Kidney (tissue), 14 donors: ENCODE results near the gene MAD1L1. TPM values are rescaled to one million over a fixed set of nuclear protein-coding genes. Genes with fewer than 3 reads are reported as not detected.

ENCODE experiments used
- DNase-seq, 5 donors: peaks; one replicate each; pipeline ENCODE4 v3.0.0-alpha.2; 2013 to 2020
- FAIRE-seq: peaks from 2 replicates; lab custom pipeline; 2012; peaks lifted over from hg19 to GRCh38; lab: Jason Lieb, UNC
- H3K27ac ChIP-seq, 2 donors: one replicate each; pipeline ENCODE4 v1.7.0; 2013; ENCODE audit warnings: low read depth in 2 of 2, low read length in 2 of 2, inconsistent platforms in 1 of 2
- H3K27me3 ChIP-seq: one replicate; pipeline ENCODE4 v1.7.1; 2013; ENCODE audit warnings: low read length, inconsistent platforms; ENCODE audit not compliant: control insufficient read depth, insufficient read depth
- H3K36me3 ChIP-seq, 3 donors: one replicate each; pipeline versions ENCODE4 v1.7.0 to v1.7.1; 2013; ENCODE audit warnings: low read length in 3 of 3, control low read depth in 1 of 3, inconsistent platforms in 1 of 3; ENCODE audit not compliant: insufficient read depth in 3 of 3, control insufficient read depth in 2 of 3
- H3K4me1 ChIP-seq, 3 donors: one replicate each; pipeline versions ENCODE4 v1.7.0 to v1.7.1; 2013; ENCODE audit warnings: low read length in 3 of 3, inconsistent platforms in 1 of 3, low read depth in 1 of 3; ENCODE audit not compliant: control insufficient read depth in 2 of 3, insufficient read depth in 2 of 3
- H3K4me3 ChIP-seq, 3 donors: one replicate each; pipeline versions ENCODE4 v1.7.0 to v1.8.1; 2013; ENCODE audit warnings: low read length in 3 of 3, control low read depth in 1 of 3, inconsistent platforms in 1 of 3
- H3K9ac ChIP-seq, 3 donors: one replicate each; pipeline versions ENCODE4 v1.7.0 to v1.7.1; 2013; ENCODE audit warnings: low read length in 3 of 3, control low read depth in 1 of 3, inconsistent platforms in 1 of 3
- H3K9me3 ChIP-seq, 3 donors: one replicate each; pipeline versions ENCODE4 v1.7.0 to v1.7.1; 2013; ENCODE audit warnings: low read length in 3 of 3, control low read depth in 1 of 3, inconsistent platforms in 1 of 3; ENCODE audit not compliant: control insufficient read depth in 2 of 3, insufficient read depth in 1 of 3
- intact Hi-C: fragments of 100-400 bp; cut with DNase I; formaldehyde crosslinking; loops from one replicate; pipeline ENCODE4 v1.11.1; 2022
- polyA plus RNA-seq: library from polyadenylated mRNA; stranded (reverse); fragments of 350-450 nt; fragmentation: Illumina TruSeq; extraction: RNeasy Lipid Tissue Mini Kit (QIAGEN cat#74804); gene quantifications from one replicate; pipeline ENCODE4 v1.2.3, GENCODE V29; 2014; ENCODE audit warnings: low read depth, low replicate concordance; ENCODE audit not compliant: insufficient read depth
- total RNA-seq: library from RNA; stranded (reverse); fragmentation: NEBNext Ultra II Directional; extraction: Animal tissue kit (Norgen Biotek cat#: 25700); gene quantifications from one replicate; pipeline ENCODE4 v1.2.1, GENCODE V29; 2021
- TF ChIP-seq, protein P1 (sequence below): IDR thresholded peaks from 3 replicates; pipeline ENCODE4 v1.5.1; 2012; ENCODE audit warnings: mild to moderate bottlenecking, moderate library complexity, borderline replicate concordance; ENCODE audit not compliant: insufficient read depth; ENCODE audit errors: extremely low read depth
- donor health status: control.
- donor health status: control.
- donor health status: control.
- donor health status: control.
- donor health status: control.
- donor health status: DM: yes; HTN: yes; CAD: no.
- donor health status: Normal renal cell carcinoma (clear cell type).

MAD1L1 gene
- total and polyA plus RNA-seq, 2 donors from 2014 or later, result 33.2 to 45.2 TPM

GRCh38 chr7:1856888-1857441 is 375.8 kb downstream of the MAD1L1 start:
- peak in 2 of 5 donors; percentile 53 to 70 for DNase-seq
- no peaks in the 10 kb centered on the region for H3K4me1 ChIP-seq
- intact Hi-C loops, result no loop called here
- TF ChIP-seq, protein P1, sequence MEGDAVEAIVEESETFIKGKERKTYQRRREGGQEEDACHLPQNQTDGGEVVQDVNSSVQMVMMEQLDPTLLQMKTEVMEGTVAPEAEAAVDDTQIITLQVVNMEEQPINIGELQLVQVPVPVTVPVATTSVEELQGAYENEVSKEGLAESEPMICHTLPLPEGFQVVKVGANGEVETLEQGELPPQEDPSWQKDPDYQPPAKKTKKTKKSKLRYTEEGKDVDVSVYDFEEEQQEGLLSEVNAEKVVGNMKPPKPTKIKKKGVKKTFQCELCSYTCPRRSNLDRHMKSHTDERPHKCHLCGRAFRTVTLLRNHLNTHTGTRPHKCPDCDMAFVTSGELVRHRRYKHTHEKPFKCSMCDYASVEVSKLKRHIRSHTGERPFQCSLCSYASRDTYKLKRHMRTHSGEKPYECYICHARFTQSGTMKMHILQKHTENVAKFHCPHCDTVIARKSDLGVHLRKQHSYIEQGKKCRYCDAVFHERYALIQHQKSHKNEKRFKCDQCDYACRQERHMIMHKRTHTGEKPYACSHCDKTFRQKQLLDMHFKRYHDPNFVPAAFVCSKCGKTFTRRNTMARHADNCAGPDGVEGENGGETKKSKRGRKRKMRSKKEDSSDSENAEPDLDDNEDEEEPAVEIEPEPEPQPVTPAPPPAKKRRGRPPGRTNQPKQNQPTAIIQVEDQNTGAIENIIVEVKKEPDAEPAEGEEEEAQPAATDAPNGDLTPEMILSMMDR, result no peak
- H3K27ac ChIP-seq, result no peak overlapping the region
- H3K4me3 ChIP-seq, result no peak overlapping the region
- no peaks in the 10 kb centered on the region for H3K9me3 ChIP-seq
- no peaks in the 10 kb centered on the region for H3K27me3 ChIP-seq
- no peak overlapping the region for H3K9ac ChIP-seq
- no peak for FAIRE-seq
- H3K36me3 ChIP-seq, result no peaks in the 10 kb centered on the region

GRCh38 chr7:1856161-1856887 is 376.4 kb downstream of the MAD1L1 start:
- no peaks in the 10 kb centered on the region for H3K4me1 ChIP-seq
- H3K36me3 ChIP-seq, result no peaks in the 10 kb centered on the region
- no peaks in the 10 kb centered on the region for H3K9me3 ChIP-seq
- no peak overlapping the region for H3K27ac ChIP-seq
- TF ChIP-seq, protein P1, result no peak
- H3K27me3 ChIP-seq, result no peaks in the 10 kb centered on the region
- H3K9ac ChIP-seq, result no peak overlapping the region
- FAIRE-seq (no peak), DNase-seq (peak in 3 of 5 donors; percentile 30 to 60 (median 59))
- H3K4me3 ChIP-seq, result no peak overlapping the region
- intact Hi-C loops, result no loop called here

DNA sequence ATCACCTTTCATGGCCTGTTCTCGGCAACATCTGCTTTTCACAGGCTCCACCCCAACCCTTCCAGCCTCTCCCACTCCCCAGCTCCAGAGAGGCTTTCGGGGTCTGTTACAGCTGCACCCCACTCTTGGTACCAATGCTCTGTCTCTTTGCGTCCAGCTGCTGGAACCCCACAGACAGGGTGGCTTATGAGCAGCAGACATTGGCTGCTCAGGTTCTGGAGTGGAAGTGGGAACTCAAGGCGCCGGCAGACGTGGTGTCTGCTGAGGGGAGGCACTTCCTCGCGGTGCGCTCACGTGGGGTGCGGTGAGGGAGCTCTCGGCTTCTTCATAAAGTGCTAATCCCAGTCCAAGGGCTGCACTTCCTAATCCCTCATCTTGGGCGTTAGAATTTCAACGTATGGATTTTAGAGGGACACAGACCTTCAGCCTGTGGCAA is 377.0 kb downstream of the MAD1L1 start:
- no peak overlapping the region for H3K4me3 ChIP-seq
- TF ChIP-seq, protein P1, result no peak
- peak in 2 of 5 donors; percentile 32 to 39 for DNase-seq

More for the DNA sequence above, 377.0 kb downstream of the MAD1L1 start:
- Histone ChIP-seq H3K27me3 (no peaks in the 10 kb centered on the region), H3K9ac (no peak overlapping the region), H3K27ac (no peak overlapping the region), H3K36me3 (no peaks in the 10 kb centered on the region), H3K9me3 (no peaks in the 10 kb centered on the region), H3K4me1 (no peaks in the 10 kb centered on the region)
- no peak for FAIRE-seq
- intact Hi-C loops, result no loop called here
